Measurements from ENCODE around the gene MOB3A. TPM values are rescaled to one million over a fixed set of nuclear protein-coding genes. Genes with fewer than 3 reads are reported as not detected.

The MOB3A gene
- total and polyA plus RNA-seq, 4 donors: 12.5 to 43.6 (median 28.3) TPM

DNA sequence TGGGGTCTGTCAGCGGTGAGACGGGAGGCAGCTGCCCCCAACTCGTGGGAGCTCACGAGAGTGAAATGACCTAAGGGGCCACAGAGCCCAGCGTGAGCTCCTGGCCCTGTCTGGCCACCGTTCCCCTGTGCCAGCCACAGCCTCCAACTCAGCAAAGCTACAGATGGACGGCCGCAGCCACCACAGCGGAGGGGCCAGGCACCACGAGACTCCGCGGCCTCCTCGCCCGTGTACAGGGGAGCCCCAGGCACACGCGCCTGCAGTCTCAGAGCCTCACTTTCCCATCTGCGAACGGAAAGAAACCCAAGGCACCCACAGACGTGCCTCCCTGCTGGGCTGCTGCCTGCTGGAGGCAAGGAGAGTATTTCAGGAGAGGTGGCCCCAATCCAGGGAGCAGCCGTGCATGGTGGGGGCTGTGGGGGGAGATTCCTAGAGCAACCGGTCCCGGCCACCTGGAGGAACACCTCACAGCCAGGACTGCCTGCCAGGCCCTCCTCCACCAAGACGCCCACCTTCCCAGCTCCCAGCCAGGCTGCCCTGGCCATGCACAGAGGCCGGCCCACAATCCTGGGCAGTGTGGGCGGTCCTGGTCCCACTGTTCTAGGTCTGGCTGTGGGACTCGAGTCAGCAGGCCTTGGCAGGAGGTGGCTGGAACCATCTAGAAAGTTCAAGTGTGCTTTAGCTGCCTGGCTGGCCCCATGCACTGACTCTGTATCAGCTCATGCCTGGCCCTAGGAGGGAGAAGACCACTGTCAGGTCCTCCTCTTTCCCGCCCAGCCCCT lies 47.0 kb downstream of the MOB3A start:
- intact Hi-C loops (cut with DNase I): no loop called here
- H3K4me1 ChIP-seq (ENCODE audit: control insufficient read depth in 1 of 2, insufficient read depth in 2 of 2, low read length in 2 of 2): peaks cover 0 to 4% of the 10 kb centered on the region in 2 donors
- peaks cover 0 to 2% of the 10 kb centered on the region in 2 donors for H3K27me3 ChIP-seq (ENCODE audit: control insufficient read depth in 1 of 2, insufficient read depth in 2 of 2, low read length in 1 of 2)
- 10 to 14% methylated on average over 26 to 27 of the region's 27 CpGs for WGBS, 2 donors
- H3K9me3 ChIP-seq (ENCODE audit: control insufficient read depth, low read length): no peaks in the 10 kb centered on the region
- DNase-seq (peak; percentile 75 to 81), ATAC-seq (ENCODE audit: low FRiP score) (peak; percentile 13)
- H3K4me3 ChIP-seq (ENCODE audit: low read length in 2 of 2): peak overlapping the region; percentile 85
- H3K36me3 ChIP-seq (ENCODE audit: control insufficient read depth in 1 of 2, insufficient read depth in 2 of 2, low read length in 1 of 2): no peaks in the 10 kb centered on the region
- H3K27ac ChIP-seq (ENCODE audit: low read depth in 1 of 2, low read length in 2 of 2): peak overlapping the region; percentile 6 to 72

DNA sequence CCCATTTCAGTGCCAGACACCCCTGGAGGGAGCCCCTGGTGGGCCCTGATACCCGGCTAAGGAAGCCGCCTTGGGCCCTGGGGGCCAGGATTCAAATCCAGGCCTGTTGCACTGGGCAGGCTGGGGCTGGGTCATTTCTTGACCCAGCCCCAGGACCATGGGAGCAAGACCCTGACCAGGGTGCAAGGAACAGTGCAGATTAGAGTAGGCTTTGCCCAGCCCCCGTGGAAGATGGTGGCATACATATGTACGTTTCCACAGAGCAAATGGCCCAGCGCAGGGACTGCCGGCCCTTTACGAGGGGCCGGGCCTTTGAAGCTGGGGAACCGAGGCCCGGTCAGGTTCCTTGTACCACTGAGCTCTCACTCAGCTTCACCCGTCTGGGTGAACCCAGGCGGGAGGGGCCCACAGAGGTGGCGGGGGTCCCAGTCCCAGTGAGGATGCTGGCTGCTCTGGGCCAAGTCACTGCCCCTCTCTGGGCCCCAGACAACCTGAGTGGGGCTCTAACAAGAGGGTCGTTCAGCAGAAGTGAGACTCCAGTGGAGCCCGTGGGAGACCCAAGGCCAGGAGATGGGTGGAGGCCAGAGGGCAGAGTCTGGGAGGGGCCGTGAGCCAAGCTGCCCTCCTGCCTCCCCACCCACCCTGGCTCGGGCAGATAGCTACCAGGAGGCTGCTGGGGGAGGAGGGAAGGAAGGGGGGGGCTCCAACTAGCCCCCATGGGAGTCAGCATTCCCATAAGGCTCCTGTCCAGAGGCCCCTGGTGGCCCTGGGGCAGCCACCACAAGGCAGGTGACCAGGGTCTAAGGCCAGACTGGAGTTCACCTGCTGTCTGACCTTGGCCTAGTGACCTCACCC lies 47.8 kb downstream of the MOB3A start:
- peaks cover 0 to 4% of the 10 kb centered on the region in 2 donors for H3K4me1 ChIP-seq (ENCODE audit: control insufficient read depth in 1 of 2, insufficient read depth in 2 of 2, low read length in 2 of 2)
- no peak overlapping the region for H3K4me3 ChIP-seq (ENCODE audit: low read length in 2 of 2)
- 64% methylated on average over 17 of the region's 17 CpGs for WGBS, 2 donors
- DNase-seq (peak in 1 of 2 donors; percentile 46), ATAC-seq (ENCODE audit: low FRiP score) (no peak)
- no peaks in the 10 kb centered on the region for H3K9me3 ChIP-seq (ENCODE audit: control insufficient read depth, low read length)
- peaks cover 0 to 2% of the 10 kb centered on the region in 2 donors for H3K27me3 ChIP-seq (ENCODE audit: control insufficient read depth in 1 of 2, insufficient read depth in 2 of 2, low read length in 1 of 2)
- peak overlapping the region in 1 of 2 donors; percentile 6 for H3K27ac ChIP-seq (ENCODE audit: low read depth in 1 of 2, low read length in 2 of 2)
- H3K36me3 ChIP-seq (ENCODE audit: control insufficient read depth in 1 of 2, insufficient read depth in 2 of 2, low read length in 1 of 2): no peaks in the 10 kb centered on the region
- intact Hi-C loops (cut with DNase I): no loop called here

DNA sequence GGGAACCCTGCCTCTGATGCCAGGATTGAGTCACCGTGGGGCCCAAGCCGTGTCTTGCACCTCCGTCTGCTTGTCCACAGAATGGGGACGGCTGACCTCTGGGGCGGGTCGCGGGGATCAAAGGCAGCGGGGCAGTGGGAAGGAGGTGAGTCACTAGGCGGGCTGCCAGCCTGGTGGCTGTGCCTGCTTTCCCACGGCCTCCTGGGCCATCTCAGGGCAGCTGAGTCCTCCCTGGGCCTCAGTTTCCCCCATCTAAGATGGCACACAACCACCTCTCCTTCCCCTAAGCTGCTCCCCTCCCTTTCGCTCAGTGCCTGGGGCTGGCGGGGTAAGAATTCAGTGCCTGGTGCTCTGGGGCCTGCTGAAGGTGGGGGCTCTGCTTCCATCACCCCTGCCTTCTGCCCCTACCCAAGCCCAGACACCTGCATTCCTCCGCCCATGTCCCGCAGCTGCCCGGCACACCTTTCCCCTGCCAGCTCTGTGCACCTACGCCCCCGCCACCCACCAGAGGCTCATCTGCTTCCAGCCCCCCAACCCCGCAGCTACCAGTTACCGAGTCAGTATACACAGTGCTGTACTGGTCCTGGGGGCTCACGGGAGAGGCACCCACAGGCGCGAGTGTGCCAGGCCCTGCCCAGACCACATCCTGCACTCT lies 48.5 kb downstream of the MOB3A start:
- H3K27ac ChIP-seq (ENCODE audit: low read depth in 1 of 2, low read length in 2 of 2): no peak overlapping the region
- peak; percentile 77 to 89 for DNase-seq
- ATAC-seq (ENCODE audit: low FRiP score): no peak
- H3K27me3 ChIP-seq (ENCODE audit: control insufficient read depth in 1 of 2, insufficient read depth in 2 of 2, low read length in 1 of 2): peaks cover 0 to 2% of the 10 kb centered on the region in 2 donors
- H3K4me1 ChIP-seq (ENCODE audit: control insufficient read depth in 1 of 2, insufficient read depth in 2 of 2, low read length in 2 of 2): peaks cover 0 to 4% of the 10 kb centered on the region in 2 donors
- no peaks in the 10 kb centered on the region for H3K9me3 ChIP-seq (ENCODE audit: control insufficient read depth, low read length)
- H3K4me3 ChIP-seq (ENCODE audit: low read length in 2 of 2): no peak overlapping the region
- no peaks in the 10 kb centered on the region for H3K36me3 ChIP-seq (ENCODE audit: control insufficient read depth in 1 of 2, insufficient read depth in 2 of 2, low read length in 1 of 2)
- WGBS, 2 donors: 58 to 59% methylated on average over 20 to 22 of the region's 22 CpGs
- intact Hi-C loops (cut with DNase I): no loop called here

DNA sequence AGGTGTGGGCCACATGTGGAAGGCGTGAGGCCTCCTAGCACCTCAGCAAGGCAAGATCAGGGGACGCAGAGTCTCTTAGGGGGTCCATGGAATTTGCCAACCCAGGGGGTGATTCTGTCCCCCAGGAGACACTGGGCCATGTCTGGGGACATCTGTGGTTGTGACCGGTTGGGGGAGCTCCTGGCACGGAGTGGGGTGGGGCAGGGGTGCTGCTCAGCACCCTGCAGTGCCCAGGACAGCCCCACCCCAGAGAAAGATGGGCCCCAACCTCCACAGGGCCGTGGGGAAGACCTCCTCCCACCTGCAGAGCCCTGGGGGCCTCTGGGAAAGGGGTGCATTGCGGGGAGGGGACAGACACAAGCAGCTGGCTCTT lies 49.1 kb downstream of the MOB3A start:
- Histone ChIP-seq H3K27me3 (ENCODE audit: control insufficient read depth in 1 of 2, insufficient read depth in 2 of 2, low read length in 1 of 2) (peaks cover 0 to 2% of the 10 kb centered on the region in 2 donors), H3K4me3 (ENCODE audit: low read length in 2 of 2) (no peak overlapping the region), H3K27ac (ENCODE audit: low read depth in 1 of 2, low read length in 2 of 2) (no peak overlapping the region), H3K36me3 (ENCODE audit: control insufficient read depth in 1 of 2, insufficient read depth in 2 of 2, low read length in 1 of 2) (no peaks in the 10 kb centered on the region), H3K9me3 (ENCODE audit: control insufficient read depth, low read length) (no peaks in the 10 kb centered on the region), H3K4me1 (ENCODE audit: control insufficient read depth in 1 of 2, insufficient read depth in 2 of 2, low read length in 2 of 2) (peaks cover 0 to 4% of the 10 kb centered on the region in 2 donors)
- 73 to 74% methylated on average over 6 of the region's 6 CpGs for WGBS, 2 donors
- no peak for ATAC-seq (ENCODE audit: low FRiP score)
- DNase-seq: no peak
- intact Hi-C loops (cut with DNase I): no loop called here

DNA sequence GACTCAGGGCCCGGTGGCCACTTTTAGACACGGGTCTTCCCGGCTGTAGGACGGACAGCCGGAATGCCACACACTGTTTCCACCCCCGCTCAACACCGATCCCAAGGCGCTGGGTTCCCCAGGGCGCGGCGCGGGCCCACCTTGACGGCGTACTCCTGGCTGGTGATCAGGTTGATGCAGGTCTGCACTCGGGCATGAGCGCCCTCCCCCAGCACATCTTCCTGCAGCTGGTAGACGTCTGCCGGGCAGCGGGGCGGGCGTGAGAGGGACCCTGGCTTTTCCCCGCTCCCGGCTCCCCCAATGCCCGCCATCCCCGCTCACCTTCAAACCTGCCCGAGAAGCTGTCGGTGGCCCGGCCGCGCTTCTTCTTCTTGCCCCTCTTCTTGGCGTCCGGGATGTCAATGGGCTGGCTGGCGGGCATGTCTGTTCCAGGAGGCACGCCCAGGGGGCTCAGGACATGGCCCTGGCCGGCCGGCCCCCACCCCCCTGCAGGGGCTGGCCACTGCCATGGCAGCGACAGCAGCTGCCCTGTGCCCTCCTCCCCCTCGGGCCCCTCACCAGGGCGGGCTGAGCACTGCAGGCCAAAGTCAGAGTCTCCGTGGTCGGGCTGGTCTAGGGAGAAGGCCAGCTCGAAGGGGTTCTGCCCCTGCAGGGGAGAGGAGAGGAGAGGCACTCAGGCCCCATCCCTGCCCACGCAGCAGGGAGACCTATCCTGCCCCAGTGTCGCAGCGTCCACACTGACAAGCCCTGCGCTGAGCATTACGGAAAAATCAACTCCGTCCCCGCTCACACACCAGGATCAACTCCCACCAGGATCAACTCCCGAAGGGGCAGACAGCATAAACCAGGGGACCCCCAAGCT lies 49.8 kb downstream of the MOB3A start:
- Histone ChIP-seq H3K27me3 (ENCODE audit: control insufficient read depth in 1 of 2, insufficient read depth in 2 of 2, low read length in 1 of 2) (peaks cover 0 to 2% of the 10 kb centered on the region in 2 donors), H3K9me3 (ENCODE audit: control insufficient read depth, low read length) (no peaks in the 10 kb centered on the region), H3K27ac (ENCODE audit: low read depth in 1 of 2, low read length in 2 of 2) (no peak overlapping the region), H3K36me3 (ENCODE audit: control insufficient read depth in 1 of 2, insufficient read depth in 2 of 2, low read length in 1 of 2) (no peaks in the 10 kb centered on the region), H3K4me3 (ENCODE audit: low read length in 2 of 2) (no peak overlapping the region), H3K4me1 (ENCODE audit: control insufficient read depth in 1 of 2, insufficient read depth in 2 of 2, low read length in 2 of 2) (peaks cover 0 to 4% of the 10 kb centered on the region in 2 donors)
- ATAC-seq (ENCODE audit: low FRiP score) (no peak), DNase-seq (peak; percentile 44 to 77)
- intact Hi-C loops (cut with DNase I): no loop called here
- 91 to 92% methylated on average over 49 to 50 of the region's 50 CpGs for WGBS, 2 donors

DNA sequence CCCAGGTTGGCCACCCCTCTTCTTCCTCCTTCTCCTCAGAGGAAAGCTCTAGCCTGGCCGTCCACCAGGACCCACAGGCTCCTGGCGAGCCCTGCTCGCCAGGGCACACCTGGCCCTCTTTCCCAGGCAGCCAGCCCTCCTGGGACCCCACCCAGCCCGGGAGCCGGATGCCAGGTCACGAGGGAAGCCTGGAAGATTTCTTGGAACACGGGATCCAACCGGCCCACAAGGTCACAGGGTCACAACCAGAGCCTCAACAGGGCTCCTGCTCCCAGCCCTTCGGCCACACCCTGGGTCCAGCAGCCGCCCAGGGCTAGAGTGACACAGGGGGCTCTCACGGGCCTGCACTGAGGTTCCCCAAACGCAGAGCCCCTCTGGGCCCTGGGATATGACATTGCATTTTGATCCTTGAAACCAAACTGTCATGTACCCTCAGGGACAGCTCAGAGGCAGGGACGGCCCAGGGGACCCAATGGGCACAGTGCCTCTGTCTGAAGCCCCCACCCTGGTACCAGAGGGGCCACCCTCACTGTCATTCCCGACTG lies 50.6 kb downstream of the MOB3A start:
- Histone ChIP-seq H3K4me3 (ENCODE audit: low read length in 2 of 2) (no peak overlapping the region), H3K9me3 (ENCODE audit: control insufficient read depth, low read length) (no peaks in the 10 kb centered on the region), H3K27ac (ENCODE audit: low read depth in 1 of 2, low read length in 2 of 2) (no peak overlapping the region), H3K4me1 (ENCODE audit: control insufficient read depth in 1 of 2, insufficient read depth in 2 of 2, low read length in 2 of 2) (peaks cover 0 to 4% of the 10 kb centered on the region in 2 donors), H3K27me3 (ENCODE audit: control insufficient read depth in 1 of 2, insufficient read depth in 2 of 2, low read length in 1 of 2) (no peaks in the 10 kb centered on the region), H3K36me3 (ENCODE audit: control insufficient read depth in 1 of 2, insufficient read depth in 2 of 2, low read length in 1 of 2) (peaks cover 0 to 1% of the 10 kb centered on the region in 2 donors)
- peak; percentile 53 to 72 for DNase-seq
- intact Hi-C loops (cut with DNase I): no loop called here
- WGBS, 2 donors: 67 to 75% methylated on average over 14 of the region's 14 CpGs
- no peak for ATAC-seq (ENCODE audit: low FRiP score)

DNA sequence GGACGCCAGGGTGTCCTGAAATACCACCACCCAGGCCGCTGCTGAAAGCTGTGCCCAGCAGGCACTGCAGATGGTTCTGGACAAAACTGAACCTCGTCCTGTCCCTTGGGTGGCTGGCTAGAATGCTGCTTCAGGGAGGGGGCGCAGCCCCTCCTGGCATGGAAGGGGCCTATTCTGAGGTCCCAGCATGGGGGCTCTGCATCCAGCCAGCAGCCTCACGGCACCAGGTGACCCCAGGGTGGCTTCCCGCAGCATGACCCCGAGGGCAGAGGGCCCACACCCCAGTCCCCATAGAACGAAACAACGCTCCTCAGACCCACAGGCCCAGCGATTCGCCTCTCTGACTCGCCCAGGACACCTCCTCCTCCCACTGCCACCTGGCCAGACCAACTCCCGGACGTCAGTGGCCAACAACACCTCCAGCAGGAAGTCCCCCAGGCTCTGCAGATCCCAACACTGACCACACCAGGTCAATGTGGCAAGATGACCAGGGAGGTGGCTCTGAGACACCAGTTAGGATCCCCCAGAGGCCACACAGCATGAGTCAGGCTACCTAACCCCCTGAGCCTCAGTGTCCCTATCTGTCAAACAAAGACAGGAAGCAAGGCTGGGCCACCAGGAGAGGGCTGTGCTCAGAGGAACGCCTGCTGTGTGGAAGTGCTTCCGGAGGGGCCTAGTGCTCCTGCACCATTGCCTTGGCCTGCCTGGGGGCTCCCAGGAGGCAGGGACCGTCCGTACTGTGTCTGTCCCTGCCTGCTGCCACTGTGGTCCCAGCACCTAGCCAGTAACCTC lies 51.2 kb downstream of the MOB3A start:
- DNase-seq (peak in 1 of 2 donors; percentile 45), ATAC-seq (ENCODE audit: low FRiP score) (no peak)
- peaks cover 0 to 4% of the 10 kb centered on the region in 2 donors for H3K4me1 ChIP-seq (ENCODE audit: control insufficient read depth in 1 of 2, insufficient read depth in 2 of 2, low read length in 2 of 2)
- no peaks in the 10 kb centered on the region for H3K9me3 ChIP-seq (ENCODE audit: control insufficient read depth, low read length)
- H3K4me3 ChIP-seq (ENCODE audit: low read length in 2 of 2): no peak overlapping the region
- 86% methylated on average over 18 of the region's 18 CpGs for WGBS, 2 donors
- H3K36me3 ChIP-seq (ENCODE audit: control insufficient read depth in 1 of 2, insufficient read depth in 2 of 2, low read length in 1 of 2): peaks cover 0 to 3% of the 10 kb centered on the region in 2 donors
- no peaks in the 10 kb centered on the region for H3K27me3 ChIP-seq (ENCODE audit: control insufficient read depth in 1 of 2, insufficient read depth in 2 of 2, low read length in 1 of 2)
- intact Hi-C loops (cut with DNase I): no loop called here
- H3K27ac ChIP-seq (ENCODE audit: low read depth in 1 of 2, low read length in 2 of 2): no peak overlapping the region
